LoVo (cell line): ENCODE measurements around the gene AP1G2.
"Not testable (repeated sequence)": the region's sequence is repeated elsewhere in the genome, so short reads cannot be mapped to it uniquely, and the experiment has no call there.

ENCODE experiments used
- DNase-seq: peaks from one replicate; pipeline ENCODE4 v3.0.0-alpha.2; 2016; ENCODE audit warnings: low spot score

AP1G2 gene

DNA sequence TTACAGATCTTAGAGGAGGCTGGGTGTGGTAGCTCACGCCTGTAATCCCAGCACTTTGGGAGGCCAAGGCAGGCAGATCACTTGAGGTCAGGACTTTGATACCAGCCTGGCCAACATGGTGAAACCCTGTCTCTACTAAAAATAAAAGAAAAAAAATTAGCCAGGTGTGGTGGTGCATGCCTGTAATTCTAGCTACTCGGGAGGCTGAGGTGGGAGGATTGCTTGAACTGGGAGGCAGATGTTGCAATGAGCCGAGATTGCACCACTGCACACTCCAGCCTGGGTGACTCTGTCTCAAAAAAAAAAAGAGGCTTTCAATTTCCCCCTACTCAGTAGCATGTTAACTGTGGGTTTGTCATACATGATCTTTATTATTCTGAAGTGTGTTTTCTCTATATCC, 26.6 kb upstream of the AP1G2 start:
- not testable (repeated sequence) for DNase-seq

DNA sequence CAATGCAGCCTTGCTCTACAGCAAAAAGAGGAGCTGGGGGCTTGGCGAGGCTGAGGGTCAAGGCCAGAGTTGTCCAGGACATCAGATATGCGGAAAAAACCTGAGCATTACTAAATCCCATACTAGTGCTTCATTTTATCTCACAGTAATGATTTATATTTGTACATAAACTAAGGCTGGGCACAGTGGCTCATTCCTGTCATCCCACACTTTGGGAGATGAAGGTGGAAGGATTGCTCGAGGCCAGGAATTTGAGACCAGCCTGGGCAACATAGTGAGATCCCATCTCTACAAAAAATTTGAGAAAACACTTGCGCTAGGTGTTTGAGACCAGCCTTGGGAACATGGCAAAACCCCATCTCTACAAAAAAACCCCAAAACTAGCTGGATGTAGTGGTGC, 22.6 kb upstream of the AP1G2 start:
- DNase-seq, result no peak

DNA sequence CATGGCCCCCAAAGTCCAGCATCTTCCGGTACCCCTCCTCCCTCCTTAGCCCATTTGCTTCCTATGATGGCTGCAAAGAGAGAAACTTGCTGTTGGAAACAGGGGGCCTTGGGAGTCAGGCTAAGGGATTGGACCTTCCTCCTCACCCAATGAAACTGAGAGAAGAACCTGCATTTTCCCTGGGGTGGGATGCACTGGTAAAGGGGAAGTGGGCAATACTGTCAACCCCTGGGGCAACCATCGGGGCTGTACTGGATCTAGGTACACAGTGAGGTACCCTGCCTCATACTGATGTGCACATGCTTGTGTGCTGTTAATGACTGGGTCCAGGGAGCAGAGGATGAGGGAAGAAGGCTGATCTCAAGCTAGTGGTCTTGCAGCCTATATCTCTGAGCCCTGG, 22.0 kb upstream of the AP1G2 start:
- DNase-seq, result no peak

DNA sequence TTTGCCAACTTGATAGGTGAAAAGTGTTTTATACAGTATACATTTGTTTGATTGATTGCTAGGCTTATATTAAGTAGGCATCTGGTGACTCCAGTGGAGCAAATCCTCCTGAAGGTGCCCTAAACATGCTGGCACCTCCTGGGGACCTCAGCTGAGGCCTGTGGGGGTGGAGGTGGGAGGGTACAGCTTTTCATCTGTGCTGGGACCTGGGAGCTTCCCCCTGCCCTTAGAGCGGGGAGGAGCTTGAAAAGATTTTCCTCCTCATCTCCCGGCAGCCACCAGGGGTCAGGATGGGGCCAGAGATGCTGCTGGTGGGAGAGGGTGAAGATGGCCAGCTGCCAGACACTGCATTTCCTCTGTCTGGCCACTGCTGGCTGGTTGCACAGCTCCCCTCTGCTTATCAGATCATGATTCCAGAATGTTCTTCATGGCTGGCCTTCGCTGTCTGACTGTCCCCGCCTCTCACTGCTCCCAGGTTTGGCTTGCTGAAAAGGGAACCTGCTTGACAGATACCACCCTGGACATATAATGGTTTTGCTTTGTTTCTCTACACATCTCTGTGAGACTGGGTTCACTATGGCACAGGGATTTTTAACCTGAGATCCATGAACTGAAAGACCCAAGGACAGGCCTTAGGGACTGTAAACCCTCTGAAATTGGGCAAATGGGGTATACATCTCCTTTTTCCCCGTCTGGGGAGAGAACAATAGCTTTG, 21.4 kb upstream of the AP1G2 start:
- DNase-seq, result peak; percentile 87

DNA sequence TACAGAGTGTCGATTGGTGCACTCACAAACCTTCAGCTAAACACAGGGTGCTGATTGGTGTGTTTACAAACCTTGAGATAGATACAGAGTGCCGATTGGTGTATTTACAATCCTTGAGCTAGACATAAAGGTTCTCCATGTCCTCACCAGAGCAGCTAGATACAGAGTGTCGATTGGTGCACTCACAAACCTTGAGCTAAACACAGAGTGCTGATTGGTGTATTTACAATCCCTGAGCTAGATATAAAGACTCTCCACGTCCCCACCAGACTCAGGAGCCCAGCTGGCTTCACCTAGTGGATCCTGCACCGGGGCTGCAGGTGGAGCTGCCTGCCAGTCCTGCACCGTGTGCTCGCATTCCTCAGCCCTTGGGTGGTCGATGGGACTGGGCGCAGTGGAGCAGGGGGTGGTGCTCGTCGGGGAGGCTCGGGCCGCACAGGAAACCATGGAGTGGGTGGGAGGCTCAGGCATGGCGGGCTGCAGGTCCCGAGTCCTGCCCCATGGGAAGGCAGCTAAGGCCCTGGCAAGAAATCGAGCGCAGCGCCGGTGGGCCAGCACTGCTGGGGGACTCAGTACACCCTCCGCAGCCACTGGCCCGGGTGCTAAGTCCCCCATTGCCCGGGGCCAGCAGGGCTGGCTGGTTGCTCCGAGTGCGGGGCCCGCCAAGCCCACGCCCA, 17.1 kb upstream of the AP1G2 start:
- not testable (repeated sequence) for DNase-seq

DNA sequence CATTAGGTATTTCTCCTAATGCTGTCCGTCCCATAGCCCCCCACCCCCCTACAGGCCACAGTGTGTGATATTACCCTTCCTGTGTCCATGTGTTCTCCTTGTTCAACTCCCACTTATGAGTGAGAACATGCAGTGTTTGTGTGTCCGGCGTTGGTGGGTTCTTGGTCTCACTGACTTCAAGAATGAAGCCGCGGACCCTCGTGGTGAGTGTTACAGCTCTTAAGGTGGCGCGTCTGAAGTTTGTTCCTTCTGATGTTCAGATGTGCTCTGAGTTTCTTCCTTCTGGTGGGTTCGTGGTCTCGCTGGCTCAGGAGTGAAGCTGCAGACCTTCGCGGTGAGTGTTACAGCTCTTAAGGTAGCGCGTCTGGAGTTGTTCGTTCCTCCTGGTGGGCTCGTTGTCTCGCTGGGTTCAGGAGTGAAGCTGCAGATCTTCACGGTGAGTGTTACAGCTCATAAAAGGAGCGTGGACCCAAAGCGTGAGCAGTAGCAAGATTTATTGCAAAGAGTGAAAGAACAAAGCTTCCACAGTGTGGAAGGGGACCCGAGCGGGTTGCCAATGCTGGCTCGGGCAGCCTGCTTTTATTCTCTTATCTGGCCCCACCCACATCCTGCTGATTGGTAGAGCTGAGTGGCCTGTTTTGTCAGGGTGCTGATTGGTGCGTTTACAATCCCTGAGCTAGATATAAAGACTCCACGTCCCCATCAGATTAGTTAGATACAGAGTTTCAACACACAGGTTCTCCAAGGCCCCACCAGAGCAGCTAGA, 16.4 kb upstream of the AP1G2 start:
- not testable (repeated sequence) for DNase-seq

DNA sequence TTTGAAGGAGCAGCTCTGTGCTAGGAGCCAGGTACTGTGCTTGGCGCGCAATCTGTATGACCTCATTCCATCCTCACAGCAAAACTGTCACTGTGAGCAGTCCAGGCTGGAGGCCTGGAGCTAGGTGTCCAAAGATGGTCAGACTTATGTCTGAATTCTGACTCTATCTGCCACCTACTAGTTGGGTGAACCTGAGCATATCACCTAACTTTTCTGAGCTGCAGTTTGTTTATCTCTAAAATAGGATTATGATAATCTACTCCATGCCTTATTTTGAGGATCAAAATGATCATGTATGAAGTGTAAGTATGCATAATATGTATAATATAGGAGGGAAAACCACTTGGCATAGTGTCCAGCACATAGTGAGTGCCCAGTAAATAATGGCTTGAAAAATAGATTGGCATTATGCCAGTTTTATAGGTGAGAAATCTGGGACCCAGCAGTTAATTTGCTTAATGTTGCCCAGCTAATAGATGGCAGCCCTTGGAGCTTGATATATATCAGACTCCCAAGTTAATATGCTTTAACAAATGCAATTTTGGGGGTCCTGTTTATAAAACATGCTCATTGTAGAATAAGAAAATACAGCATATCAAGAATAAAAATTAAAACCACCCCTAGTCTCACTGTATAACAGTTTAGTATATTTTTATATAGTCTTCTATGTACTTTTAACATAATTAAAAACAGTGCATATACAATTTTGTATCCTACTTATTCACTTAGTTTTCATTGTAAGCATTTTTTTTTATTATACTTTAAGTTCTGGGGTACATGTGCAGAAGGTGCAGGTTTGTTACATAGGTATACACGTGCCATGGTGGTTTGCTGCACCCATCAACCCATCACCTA, 15.5 kb upstream of the AP1G2 start:
- DNase-seq, result no peak

DNA sequence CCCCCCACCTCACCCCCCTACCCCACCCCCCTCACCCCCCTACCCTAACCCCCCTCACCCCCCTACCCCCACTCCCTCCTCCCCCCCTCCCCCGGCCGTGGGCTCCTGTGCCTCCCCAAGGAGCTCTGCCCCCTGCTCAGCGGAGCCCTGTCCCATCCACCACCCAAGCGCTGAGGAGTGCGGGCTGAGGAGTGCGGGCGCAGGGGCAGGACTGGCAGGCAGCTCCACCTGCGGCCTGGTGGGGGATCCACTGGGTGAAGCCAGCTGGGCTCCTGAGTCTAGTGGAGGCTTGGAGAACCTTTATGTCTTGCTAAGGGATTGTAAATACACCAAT, 13.3 kb upstream of the AP1G2 start:
- DNase-seq, result no peak

DNA sequence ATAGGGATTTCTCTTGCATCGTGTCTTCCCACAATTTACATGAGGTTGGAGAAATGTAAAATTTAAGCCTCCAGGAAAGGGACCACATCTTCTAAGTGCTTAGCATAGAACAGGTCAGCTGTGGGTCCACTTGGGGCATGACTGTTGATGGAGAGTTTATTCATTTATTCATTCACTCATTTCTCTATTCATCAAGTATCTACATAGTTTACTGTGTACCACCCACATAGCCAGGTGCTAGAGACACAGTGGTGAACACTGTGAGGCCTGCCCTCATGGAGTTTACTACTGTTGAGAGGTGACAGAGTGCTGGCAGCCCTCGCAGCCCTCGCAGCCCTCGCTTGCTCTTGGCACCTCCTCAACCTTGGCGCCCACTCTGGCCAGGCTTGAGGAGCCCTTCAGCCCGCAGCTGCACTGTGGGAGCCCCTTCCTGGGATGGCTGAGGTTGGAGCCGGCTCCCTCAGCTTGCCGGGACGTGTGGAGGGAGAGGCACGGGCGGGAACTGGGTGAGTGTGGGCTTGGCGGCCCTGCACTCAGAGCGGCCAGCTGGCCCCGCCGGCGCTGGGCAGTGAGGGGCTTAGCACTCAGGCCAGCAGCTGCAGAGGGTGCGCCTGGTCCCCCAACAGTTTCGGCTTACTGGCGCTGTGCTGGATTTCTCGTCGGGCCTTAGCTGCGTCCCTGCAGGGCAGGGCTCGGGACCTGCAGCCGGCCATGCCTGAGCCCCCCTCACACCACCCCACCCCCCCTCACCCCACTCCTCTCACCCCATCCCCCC, 12.7 kb upstream of the AP1G2 start:
- no peak for DNase-seq

DNA sequence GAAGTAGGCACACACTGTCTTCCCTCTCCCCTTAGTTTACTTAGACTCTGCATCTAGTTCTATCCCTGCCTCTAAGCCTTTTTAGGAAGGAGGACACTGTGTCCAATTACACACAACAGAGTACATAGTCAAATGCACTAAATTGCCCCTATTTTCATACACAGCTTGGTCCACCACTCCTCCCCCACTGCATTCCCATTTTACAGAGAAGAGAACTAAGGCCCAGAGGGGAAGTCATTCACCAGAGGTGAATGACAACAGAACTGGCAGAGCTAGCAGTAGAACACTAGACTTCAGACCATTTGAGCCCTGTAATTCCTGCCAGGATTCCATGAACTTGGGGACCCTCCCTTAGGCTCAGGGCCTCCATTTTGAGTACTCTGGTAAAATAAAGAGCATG, 12.1 kb upstream of the AP1G2 start:
- DNase-seq, result no peak

DNA sequence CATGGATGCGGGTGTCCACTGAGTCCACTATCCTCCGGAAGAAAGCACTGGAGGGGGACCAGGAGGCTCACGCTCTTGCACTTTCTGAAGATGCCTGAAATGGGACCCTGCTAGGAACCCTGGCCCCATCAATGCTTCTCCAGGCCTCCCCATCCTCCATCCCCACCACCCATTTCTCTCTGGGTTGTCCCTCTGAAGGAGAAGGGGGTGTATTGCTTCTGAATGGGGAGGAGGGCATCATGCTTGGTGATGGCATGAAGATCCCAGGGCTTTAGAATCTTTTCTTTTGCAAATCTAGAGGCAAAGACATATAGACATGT, 11.7 kb upstream of the AP1G2 start:
- DNase-seq, result no peak

DNA sequence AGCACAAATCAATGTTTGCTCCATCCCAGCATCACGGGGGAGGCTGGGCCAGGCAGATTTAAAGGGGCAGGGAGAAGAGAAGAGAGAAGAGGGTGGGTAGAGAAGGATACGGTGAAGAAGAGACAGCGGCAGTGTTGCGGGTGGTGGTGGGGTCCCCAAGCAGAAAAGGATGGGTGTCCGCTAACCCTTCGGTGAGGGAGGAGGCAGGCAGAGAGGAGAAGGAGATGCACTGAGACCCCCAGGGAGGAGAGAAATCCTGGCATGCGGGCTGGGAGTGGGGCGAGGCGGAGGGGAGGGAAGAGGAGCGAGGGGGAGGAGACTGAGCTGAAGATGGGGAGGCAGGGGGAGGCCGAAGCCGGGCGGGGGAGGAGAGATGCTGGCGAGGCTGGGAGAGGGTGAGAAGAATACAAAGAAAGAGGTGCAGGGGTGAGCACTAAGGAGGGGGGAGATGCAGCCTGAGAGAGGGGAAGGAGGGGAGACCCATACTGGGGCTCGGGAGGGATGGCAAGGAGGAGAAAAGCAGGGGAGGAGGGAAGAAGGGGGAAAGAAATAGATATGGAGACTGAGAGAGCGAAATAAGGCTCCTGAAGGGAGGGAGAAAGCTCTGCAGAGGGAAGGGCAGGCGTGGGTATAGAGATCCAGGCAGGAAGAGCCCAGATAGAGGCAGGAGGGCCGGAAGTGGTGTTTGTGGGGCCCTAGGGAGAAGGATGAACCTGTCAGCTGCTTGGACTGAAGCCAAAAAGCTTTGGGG, 11.1 kb upstream of the AP1G2 start, which contains the start of gene JPH4:
Gene JPH4 (minus strand): TSS at position 231 of the 751 bp plus-strand sequence. CDS start 1,337 bp downstream, outside the sequence.
- DNase-seq, result no peak

DNA sequence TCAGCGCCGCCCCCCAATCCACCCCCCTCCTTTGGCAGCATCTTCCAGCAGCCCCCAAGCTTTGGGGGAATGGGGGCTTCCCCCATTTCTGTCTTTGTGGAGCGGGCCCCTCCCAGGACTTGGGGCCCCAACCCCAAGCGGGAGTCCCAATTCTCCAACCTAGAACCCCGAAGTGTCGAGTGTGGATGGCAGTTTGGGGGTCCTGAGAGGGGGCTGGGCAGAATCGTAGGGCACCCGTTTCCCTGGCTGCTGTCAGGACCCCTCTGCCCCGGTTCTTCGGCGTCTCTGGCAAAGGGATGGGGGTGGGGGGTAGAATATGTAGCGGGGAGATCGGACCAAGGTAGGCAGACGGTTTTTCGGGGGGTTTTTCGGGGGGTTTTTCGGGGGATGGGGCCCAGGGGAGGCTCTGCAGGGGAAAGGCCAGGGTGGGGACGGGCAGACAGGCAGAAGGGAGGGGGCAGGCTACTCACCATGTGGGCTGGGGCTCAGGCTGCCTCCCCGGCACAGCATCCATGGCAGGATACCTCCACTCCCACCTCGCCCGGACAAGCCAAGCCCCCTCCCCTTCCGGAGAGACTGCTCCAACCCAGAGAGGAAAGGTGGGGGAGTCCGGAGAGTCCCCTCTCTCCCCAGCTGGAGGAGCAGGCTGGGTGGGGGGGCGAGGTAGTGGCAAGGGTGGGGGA, 10.3 kb upstream of the AP1G2 start:
- DNase-seq, result no peak

DNA sequence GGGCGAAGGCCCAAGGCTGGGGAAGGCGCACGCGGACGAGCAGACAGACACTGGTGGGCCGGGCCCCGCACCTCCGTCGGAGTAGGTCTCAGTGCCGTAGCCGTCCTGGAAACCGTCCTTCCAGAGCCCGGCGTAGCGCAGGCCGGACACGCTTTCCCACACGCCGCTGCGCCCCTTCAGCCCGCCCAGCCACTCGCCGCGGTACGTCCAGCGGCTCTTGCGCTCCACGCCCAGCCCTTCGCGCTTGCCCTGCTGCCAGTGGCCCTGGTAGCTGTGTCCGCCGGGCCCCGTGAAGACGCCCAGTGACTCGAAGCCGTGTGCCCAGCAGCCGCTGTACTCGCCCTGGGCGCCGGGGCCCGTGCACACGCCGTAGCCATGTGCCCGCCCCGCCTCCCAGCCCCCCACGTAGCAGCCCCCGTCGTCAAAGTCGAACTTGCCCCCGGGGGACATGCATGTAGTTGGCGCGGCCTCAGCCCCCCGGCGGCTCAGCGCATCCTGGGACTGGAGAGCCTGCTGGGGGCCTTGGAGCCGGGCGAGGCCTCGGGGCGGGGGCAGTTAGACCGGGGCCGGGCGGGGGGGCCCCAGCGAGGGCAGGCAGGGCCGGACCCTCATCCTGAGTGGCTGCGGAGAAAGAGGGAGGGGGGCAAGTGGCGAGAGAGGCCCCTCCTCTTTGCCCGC, 9.6 kb upstream of the AP1G2 start:
- DNase-seq, result no peak

DNA sequence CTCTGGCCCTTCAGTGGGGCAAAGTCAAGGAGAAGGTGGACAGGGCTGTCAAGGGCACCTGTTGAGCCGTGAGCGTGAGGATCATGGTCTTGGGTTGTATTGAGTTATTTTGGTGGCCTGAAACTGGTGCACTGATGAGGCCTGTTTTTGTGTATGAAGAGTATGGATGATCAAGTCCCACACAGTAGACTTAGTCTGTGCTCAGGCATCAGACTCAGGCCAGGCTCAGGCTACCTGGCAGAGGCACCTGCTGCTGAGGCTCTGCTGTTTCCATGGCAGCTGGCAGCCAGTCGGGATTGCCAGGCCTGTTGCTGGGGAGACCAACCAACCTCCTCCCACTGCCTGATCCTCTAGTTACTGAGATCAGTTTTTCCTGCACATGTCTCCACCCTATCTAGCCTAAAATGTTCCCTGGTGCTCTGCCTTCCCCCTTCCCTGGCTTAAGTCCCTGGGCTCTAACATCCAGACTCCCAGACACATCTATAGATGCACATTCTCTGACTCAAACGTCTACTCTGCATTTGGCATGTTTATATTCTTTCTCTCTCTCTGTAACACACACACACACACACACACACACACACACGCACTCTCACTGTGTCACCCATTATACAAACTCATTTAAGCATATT, 5.9 kb upstream of the AP1G2 start:
- DNase-seq, result no peak

DNA sequence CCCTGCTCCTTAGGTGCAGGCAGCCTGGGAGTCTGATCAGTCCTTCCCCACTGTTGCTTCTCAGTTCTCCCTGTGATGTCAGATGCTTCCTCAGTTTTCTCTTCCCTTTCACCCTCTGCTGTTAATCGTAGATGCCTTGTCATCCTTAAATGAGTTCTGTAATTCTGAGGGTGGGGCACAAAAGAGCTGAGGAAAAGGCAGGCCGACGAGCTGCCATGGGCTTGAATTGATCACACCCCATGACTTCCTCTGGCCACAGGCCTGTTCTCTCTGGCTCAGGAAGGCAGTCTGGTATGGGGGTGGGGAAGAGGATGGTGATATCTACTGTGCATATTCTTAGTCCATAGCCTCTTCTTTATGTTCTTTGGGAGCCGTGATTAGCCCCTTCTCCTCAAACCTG, 5.2 kb upstream of the AP1G2 start:
- no peak for DNase-seq

DNA sequence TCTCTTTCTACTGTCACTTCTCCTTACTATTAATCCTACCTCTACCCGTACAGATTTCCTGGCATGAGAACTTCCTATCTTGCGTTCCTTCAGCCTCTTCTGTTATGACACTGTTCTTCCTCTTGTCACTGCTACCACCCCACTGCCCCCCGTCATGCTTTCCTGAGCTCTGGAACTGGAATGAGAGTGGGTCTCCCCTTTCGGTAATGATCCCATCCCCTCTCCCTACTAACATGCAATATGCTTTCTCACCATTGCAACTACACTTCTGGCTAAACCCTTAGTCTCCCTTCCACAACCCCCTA, 4.9 kb upstream of the AP1G2 start:
- no peak for DNase-seq

DNA sequence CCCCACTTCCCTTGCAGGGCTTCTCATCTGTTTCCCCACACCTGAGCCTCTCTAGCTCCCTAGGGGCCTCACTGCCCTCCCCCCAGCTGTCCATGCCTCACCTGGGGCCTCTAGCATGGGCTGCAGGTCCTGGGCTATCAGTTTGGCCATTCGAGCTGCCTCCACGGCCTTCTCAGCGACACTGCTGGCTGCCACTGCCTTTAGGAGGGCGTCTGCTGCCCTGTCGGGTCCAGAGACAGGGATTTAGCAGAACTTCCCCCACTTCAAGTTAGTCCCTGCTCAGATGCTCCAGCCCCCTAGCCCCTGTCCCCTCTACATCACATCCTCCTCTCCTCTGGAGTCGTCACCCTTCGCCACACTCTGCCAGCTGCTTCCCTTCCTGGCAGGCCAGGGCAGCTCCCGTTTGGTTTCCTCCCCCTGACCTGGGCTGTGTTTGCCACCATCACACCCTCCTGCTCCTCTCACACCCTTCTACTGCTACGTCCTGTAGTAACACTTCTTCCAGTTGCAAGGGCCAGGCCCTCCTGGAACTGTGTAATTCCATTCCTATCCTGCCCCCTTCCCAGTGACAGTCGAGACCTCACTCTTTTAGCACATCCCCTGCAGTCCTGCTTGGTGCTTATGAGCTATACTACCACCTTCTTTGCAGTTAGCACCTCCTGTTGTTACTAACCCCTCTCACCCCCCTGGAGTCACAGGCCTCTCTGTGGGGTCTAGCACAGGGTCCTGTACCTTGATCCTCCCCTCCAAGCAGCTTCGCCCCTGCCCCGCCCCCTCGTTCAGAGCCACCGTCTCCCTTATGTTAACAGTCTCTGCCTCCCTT, 4.3 kb upstream of the AP1G2 start:
- no peak for DNase-seq
